NCI-H187 (cell line): Measurements from ENCODE around the gene MIPOL1.
"Not testable (repeated sequence)": the region's sequence is repeated elsewhere in the genome, so short reads cannot be mapped to it uniquely, and the experiment has no call there.

Experiments used
- DNase-seq, 2 experiments: peaks; one replicate each; lab custom pipeline; 2025; lab: John Stamatoyannopoulos, UW

The MIPOL1 gene

DNA sequence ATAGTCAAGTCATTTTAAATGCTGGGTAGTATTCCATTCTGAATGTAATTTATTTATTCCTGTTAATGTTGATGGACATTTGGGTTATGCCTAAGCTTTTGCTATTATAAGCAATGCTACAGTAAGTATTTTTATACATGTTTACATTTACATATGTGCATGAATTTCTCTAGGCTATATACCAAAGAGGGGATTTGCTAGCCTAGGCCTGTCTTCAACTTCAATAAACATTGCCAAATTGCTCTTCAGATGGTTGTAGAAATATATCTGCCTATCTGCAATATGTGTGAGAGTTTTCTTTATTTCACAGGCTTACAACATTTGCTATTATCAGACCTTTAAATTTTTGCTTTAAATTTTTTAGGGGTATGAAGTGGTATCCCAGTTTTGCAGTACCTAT, 87.0 kb downstream of the MIPOL1 start:
- DNase-seq: no peak

DNA sequence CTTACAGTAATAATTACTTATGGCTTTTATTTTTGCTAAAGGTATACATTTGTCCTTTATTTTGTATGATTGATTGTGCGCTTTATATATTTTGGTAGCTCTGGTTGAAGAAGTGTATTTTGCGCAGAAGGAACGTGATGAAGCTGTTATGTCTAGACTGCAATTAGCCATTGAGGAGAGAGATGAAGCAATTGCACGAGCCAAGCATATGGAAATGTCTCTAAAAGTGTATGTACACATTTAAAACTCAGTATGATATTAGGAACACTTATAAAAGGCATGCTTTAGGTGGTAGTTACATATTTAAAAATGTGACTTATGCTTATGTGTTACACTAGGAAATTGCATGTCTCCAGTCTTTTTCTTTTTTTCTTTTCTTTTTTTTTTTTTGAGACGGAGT, 87.5 kb downstream of the MIPOL1 start:
- DNase-seq: no peak

DNA sequence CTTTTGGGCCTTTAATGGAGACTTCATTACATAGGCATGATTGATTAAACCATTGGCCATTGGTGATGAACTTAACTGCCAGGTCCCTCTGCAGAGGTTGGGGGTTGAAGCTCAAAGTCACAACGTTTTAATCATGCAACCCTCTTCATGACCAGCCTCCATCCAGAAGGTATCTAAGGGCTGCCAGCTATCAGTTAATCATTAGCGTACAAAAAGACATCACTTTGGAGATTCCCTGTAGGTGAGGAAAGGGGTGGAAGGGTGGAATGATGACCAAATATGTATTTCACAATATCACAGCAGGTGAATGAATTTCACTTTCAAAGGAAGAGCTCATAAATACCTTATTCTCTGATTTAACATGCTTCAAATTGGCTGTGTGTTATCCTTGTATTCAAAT, 92.0 kb downstream of the MIPOL1 start:
- DNase-seq: no peak

- not testable (repeated sequence) for DNase-seq
These were observed 97.5 kb downstream of the MIPOL1 start for GRCh38 chr14:37295262-37295661.

DNA sequence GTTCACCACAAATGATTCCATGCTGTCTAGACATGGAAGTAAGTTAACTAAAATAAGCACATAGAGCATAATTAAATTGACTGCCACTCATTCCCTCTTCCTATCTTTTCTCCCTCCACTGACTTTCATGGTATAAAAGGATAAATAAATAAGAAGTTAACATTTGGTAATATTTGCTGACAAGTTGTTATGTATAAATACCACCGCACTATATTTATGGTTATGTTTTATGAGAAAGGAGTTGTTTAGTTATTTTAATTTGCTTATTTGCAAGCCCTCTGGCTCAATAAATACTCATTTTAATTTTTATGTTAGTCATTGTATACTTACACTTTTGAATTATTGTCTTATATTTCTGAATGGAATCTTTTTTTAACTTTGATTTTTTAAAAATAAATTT, 113.5 kb downstream of the MIPOL1 start:
- DNase-seq: no peak

DNA sequence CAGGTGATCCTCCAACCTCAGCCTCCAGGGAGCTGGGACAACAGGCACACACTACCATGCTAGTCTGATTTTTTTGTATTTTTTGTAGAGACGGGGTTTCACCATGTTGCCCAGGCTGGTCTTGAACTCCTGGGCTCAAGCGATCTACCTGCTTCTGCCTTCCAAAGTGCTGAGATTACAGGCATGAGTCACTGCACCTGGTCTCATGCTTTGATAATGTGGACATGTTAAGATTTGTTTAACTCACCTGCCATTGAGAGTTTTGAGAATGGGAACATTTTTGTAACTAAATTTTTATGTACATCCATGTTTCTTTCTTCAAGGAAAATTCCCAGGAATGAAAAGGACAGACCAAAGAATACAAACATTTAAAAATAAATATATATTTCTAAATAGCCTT, 121.2 kb downstream of the MIPOL1 start:
- DNase-seq: no peak

DNA sequence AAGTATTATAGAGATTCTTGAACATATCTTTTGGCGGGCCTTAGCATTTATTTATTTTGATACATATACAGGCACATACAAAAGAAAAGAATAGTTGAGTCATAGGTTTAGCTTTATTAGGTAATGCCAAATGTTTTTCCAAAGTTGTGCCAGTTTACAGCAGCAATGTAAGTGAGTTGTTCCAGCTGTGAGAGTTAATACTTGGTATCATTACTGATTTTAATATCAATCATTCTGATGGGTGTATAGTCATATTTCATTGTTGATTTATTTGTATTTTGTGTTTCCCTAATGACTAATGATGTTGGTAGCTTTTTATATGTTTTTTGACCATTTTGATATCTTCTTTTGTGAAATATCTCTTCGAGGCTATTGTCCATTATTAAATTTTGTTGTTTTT, 122.4 kb downstream of the MIPOL1 start:
- no peak for DNase-seq

DNA sequence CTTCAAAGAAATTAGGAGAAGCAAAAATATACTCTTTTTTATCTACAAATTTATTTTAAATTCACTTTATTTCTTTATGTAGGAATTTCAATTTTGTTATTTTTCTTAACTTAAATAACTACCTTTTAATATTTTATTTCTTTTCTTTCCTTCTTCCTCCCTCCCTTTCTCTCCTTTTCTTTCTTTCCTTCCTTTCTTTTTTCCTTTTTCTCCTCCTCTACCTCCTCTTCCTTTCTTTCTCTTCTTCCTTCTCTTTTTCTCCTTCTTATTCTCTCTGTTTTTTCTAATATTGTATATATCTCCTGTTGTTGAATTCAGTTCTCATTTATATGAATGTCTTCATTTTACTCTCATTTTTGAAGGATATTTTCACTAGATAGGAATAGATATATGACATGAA, 127.6 kb downstream of the MIPOL1 start:
- DNase-seq: no peak

DNA sequence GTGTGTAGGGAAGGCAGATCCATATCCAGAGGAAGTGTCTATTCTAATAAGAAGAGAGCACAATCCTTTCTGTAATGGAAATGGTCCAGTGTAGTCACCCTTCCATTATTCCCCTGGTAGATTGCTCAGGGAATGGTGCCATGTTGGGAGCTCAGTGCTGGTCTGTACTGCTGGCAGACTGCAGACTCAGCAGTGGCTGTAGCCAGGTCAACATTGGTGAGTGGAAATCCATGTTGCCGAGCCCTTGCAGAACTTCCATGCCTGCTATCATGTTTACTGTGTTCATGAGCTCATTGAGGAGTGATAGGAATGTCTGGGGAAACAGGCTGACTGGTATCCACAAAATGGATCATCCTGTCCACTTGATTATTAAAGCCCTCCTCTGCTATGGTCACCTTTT, 128.7 kb downstream of the MIPOL1 start:
- no peak for DNase-seq

GRCh38 chr14:37327933-37328332, 130.2 kb downstream of the MIPOL1 start:
- not testable (repeated sequence) for DNase-seq

GRCh38 chr14:37328673-37329072, 130.9 kb downstream of the MIPOL1 start:
- DNase-seq: no peak

GRCh38 chr14:37329189-37330001, 131.7 kb downstream of the MIPOL1 start:
- no peak for DNase-seq

DNA sequence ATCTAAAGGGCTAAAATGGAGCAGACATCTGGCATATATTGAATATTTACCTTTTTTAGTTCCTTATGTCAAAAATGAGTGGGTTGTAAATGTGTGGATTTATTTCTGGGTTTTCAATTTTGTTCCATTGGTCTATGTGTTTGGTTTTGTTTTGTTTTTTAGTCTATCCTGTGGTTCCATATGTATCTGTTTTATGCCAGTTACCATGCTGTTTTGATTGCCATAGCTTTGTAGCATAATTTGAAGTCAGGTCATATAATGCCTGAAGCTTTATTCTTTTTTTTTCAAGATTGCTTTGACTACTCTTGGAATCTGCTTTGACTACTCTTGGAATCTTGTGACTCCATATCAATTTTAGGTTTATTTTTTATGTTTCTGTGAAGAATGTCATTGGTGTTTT, 133.2 kb downstream of the MIPOL1 start:
- no peak for DNase-seq

DNA sequence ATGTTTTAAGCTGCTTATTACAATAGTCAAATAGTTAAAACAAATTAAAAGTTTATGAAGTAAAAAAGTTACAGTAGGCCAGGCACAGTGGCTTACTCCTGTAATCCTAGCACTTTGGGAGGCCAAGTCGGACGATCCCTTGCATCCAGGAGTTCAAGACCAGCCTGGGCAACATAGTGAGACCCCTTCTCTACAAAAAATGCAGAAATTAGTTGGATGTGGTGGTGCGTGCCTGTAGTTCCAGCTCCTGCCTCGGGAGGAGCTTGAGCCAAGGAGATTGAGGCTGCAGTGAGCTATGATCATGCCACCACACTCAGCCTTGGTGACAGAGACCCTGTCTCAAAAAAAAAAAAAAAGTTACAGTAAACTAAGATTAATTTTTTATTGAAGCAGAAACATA, 142.6 kb downstream of the MIPOL1 start:
- DNase-seq: no peak

DNA sequence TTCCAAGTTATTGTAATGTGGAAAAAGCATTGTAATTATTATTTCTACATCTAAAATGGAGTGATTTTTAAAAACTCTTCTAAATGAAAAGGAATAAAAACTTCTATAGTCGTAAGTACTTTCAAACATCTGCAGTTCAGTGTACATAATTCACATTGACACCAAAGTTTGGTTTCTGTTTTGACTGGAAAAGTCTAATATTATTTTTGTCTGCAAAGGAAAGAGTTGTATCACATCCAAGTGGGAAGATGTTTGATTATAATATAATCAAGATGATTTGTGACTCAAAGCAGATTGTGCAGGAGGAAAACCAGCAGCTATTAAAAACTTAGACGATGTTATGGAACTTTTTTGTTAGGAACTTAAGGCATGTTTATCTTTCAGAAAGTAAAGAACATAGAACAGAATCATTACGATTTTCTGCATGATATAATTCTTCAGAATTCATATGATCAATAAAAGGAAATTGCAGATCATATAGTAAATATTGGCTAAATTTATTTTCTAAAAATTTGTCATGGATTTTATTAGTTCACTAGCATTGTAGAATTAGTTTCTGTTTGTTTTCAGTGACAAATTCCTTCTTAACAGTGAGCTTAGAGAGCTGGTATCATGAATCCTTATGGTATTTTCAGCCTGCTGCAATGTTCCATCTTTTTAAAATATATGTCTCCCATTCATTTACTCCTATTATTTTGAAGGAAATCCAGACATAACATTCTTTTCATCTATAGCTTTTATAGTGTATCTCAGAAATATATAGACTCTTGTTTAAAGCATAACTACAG, 145.8 kb downstream of the MIPOL1 start:
- DNase-seq: no peak

GRCh38 chr14:37363661-37364060, 165.9 kb downstream of the MIPOL1 start:
- no peak for DNase-seq

GRCh38 chr14:37369425-37369824, 171.7 kb downstream of the MIPOL1 start:
- no peak for DNase-seq

DNA sequence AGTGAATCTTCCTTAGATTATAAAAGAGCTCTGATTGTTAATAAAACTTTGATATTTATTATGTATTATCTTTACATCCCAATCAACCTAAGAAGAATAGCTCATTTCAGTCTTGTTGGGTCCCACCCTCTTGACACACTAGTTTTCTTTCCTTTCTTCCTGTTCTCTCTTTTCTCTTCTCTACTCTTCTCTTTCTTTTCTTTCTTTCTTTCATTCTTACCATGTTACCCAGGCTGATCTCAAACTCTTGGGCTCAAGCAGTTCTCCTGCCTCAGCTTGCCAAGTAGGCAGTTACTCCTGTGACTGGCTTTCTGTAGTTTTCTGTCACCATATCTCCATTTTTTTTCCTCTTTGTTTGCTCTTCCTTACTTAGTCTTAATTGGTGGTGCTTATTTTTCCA, 177.8 kb downstream of the MIPOL1 start:
- DNase-seq: no peak

DNA sequence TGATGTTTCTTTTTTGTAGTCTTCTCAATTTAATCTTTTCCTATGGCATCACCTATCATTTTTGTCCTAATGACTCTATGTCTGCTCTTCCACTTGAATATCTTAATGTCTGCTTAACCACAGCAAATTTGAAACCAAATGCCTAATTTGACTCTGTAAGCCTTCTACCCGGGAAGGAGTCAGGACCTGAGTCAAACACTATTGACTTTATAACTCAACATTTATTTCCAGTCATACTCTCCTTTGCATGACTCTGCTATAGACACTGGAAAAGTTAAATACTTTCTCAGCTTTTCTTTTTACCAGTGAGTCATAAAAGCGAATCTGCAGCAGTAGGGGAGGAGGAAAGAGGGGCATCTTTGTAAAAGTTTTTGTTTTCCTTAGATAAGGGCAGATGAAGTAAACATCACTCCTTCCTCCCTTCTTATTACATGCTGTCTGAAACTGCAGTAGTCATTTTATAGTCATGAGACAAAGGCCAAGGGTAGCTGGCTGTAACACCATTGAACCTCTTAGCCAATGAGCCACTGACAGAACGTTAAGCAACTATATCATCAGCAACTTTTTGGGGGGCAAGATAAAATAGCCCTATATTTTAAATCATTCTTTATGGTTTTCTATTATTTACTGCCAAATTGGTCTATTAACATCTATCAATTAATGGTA, 179.3 kb downstream of the MIPOL1 start:
- no peak for DNase-seq

DNA sequence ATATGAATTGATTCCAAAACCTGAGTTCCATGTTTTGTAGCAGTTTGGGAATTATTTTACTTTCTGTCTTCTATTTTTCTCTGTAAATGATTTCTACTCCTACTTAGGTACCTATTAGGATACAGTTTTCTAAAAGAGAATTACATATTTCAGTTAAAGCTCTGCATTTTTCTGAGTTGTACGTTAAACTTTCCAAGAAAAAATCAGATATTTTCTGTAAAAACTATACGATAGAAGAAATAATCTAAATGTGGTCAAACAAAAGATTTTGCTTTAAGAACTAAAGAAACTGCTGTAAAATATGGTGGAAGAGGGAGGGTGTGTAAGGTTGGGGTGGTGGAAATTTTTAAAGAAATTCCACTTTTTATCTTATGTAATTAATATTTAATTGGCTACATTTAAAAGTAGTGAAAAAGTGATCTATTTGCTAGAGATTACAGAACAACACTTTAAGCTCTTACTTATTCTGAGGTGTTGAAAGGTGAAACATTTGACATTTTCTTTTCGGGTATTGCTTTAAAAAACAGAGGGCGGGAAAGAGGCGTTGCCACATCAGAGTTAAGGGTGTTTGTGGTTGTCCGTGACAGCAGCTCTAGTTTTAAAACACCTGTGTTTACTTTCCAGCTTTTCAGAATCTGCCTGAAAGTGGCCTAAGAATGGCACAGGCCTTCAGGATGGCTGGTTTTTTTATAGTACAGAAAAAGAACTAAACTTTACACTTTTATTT, 187.3 kb downstream of the MIPOL1 start:
- peak; percentile 51 to 77 for DNase-seq

DNA sequence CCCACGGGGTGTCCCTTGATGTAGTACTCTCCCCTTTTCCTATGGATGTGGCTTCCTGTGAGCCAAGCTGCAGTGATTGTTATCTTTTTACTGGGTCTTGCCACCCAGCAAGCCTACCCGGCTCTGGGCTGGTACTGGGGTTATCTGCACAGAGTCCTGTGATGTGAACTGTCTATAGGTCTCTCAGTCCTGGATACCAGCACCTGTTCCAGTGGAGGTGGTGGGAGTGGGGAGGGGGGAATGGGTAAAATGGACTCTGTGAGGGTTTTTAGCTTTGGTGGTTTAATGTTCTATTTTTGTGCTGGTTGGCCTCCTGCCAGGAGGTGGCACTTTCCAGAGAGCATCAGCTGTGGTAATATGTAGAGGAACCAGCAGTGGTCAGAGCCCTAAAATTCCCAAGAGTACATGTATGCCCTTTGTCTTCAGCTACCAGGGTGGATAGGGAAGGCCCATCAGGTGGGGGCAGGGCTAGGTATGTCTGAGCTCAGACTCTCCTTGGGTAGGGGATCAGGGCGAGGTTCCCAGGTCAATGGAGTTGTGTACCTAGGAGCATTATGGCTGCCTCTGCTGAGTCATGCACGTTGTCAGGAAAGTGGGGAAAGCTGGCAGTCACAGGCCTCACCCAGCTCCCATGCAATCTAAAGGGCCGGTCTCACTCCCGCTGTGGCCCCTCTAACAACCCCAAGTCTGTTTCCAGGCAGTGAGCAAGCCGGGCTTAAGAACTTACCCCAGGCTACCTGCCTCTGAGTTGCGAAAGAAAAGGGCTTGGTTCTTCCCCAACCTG, 199.6 kb downstream of the MIPOL1 start:
- not testable (repeated sequence) for DNase-seq

DNA sequence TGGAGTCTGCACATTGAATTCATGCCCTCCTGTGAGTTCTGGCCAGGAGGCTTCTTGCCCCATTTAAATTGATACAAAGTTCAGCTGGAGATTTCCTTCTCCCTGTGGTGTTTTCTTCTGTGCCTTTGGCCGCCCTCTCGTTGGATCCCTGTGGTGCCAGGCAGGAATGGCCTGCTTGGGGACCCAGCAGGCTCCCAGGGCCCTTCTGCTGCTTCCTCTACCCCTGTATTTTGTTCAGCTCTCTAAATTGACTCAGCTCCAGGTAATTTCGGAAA, 200.1 kb downstream of the MIPOL1 start:
- no peak for DNase-seq
